Left colon (tissue), 2 donors: Measurements from ENCODE around the gene BANP. TPM values are rescaled to one million over a fixed set of nuclear protein-coding genes. Genes with fewer than 3 reads are reported as not detected.
A peak's percentile ranks its signal among the peaks of the same experiment; 100 is the strongest.
"Not testable (repeated sequence)": the region's sequence is repeated elsewhere in the genome, so short reads cannot be mapped to it uniquely, and the experiment has no call there.

Source experiments
- ATAC-seq: fragments of 200-7000 bp; cut with Tn5 transposase; one replicate; pipeline ENCODE4 v1.9.1; 2020; ENCODE audit warnings: mild to moderate bottlenecking, moderate library complexity
- DNase-seq, 2 donors: peaks; one replicate each; pipeline ENCODE4 v3.0.0-alpha.2; 2020
- intact Hi-C, 2 donors: fragments of 100-400 bp; cut with DNase I in 1 of 2; cut with micrococcal nuclease in 1 of 2; formaldehyde crosslinking; loops; one replicate each; pipeline versions ENCODE4 v1.11.2 to v1.14.0; 2022; cut with DNase I, micrococcal nuclease
- long read RNA-seq: library from polyadenylated mRNA; unstranded; transcript quantifications from one replicate; pipeline ENCODE4 v2.0.0, GENCODE V29; 2021
- total RNA-seq, 2 donors: library from RNA; stranded (reverse); fragmentation: NEBNext Ultra II Directional; extraction: Animal tissue kit (Norgen Biotek cat#: 25700); gene quantifications; one replicate each; pipeline ENCODE4 v1.2.1, GENCODE V29; 2021
- donor health status: DM: no; HTN: no; CAD: no.
- donor health status: DM: yes; HTN: yes; CAD: no.

The BANP gene
- total RNA-seq, result 10 to 100 TPM; 19.5 to 20.2 TPM
- long read RNA-seq, partial matches to known transcripts, result 10 of 31 reads
- long read RNA-seq, other reads (novel, unspliced or antisense), result 18 of 31 reads

- intact Hi-C loops, result no loop called here
- ATAC-seq (peak; percentile 85), DNase-seq (peak; percentile 97 to 99)
These were observed at the start of gene BANP for GRCh38 chr16:87950765-87951551. BANP (plus strand) TSS chr16:87951434; CDS start chr16:87975116, 23,682 bp downstream.

- intact Hi-C loops, DNase-seq, ATAC-seq: not testable (repeated sequence)
These were observed 46.3 kb upstream of the BANP start for GRCh38 chr16:87904963-87905362.

- intact Hi-C loops, DNase-seq, ATAC-seq: not testable (repeated sequence)
These were observed 45.7 kb upstream of the BANP start for GRCh38 chr16:87905521-87905920.

- ATAC-seq, intact Hi-C loops, DNase-seq: not testable (repeated sequence)
These were observed 43.1 kb upstream of the BANP start for GRCh38 chr16:87908101-87908500.

GRCh38 chr16:87909203-87909935, 41.9 kb upstream of the BANP start:
- intact Hi-C loops, result not testable (repeated sequence)
- ATAC-seq (peak; percentile 86), DNase-seq (peak; percentile 50 to 73)

GRCh38 chr16:87911106-87911763, 40.0 kb upstream of the BANP start:
- peak in 1 of 2 donors; percentile 34 for DNase-seq
- peak; percentile 32 for ATAC-seq
- intact Hi-C loops, result not testable (repeated sequence)

GRCh38 chr16:87912691-87913090, 38.5 kb upstream of the BANP start:
- ATAC-seq, intact Hi-C loops: not testable (repeated sequence)

GRCh38 chr16:87914021-87914725, 37.1 kb upstream of the BANP start:
- ATAC-seq, intact Hi-C loops, DNase-seq: not testable (repeated sequence)

More at GRCh38 chr16:87912691-87913090, 38.5 kb upstream of the BANP start:
- DNase-seq, result not testable (repeated sequence)

- intact Hi-C loops, result no loop called here
- no peak for ATAC-seq
These were observed 36.4 kb upstream of the BANP start for GRCh38 chr16:87914812-87915211.

GRCh38 chr16:87917503-87917902, 33.7 kb upstream of the BANP start:
- DNase-seq (no peak), ATAC-seq (no peak)
- intact Hi-C loops, result no loop called here

More at GRCh38 chr16:87914812-87915211, 36.4 kb upstream of the BANP start:
- no peak for DNase-seq

GRCh38 chr16:87918338-87918737, 32.9 kb upstream of the BANP start:
- no peak for ATAC-seq

GRCh38 chr16:87918866-87919680, 32.2 kb upstream of the BANP start:
- ATAC-seq (no peak), DNase-seq (no peak)
- intact Hi-C loops, result no loop called here

More at GRCh38 chr16:87918338-87918737, 32.9 kb upstream of the BANP start:
- intact Hi-C loops, result no loop called here
- DNase-seq, result no peak

GRCh38 chr16:87919681-87919994, 31.6 kb upstream of the BANP start:
- intact Hi-C loops, result no loop called here
- DNase-seq (no peak), ATAC-seq (no peak)

- ATAC-seq (no peak), DNase-seq (no peak)
- intact Hi-C loops, result no loop called here
These were observed 29.9 kb upstream of the BANP start for GRCh38 chr16:87921236-87921773.

- ATAC-seq (no peak), DNase-seq (no peak)
- intact Hi-C loops, result no loop called here
These were observed 28.9 kb upstream of the BANP start for GRCh38 chr16:87922250-87922871.

- ATAC-seq (no peak), DNase-seq (no peak)
- intact Hi-C loops, result no loop called here
These were observed 27.0 kb upstream of the BANP start for GRCh38 chr16:87924041-87924810.
